A673 (cell line): ENCODE results near the gene HAND2.

ENCODE experiments used
- CTCF ChIP-seq: fragments of 300-800, 200-600 bp; sonication (generic); conservative IDR thresholded peaks from 2 replicates; pipeline ENCODE4 v1.5.1; 2017; ENCODE audit warnings: low read depth, mild to moderate bottlenecking, antibody characterized with exemption, low read length, moderate library complexity, mixed read lengths
- EZH2 ChIP-seq: fragments of 200-600 bp; sonication (generic); IDR thresholded peaks from 2 replicates; pipeline ENCODE4 v1.6.1; 2017; ENCODE audit warnings: borderline replicate concordance, low read depth, mild to moderate bottlenecking, mixed read lengths, antibody characterized with exemption, low read length; ENCODE audit not compliant: poor library complexity, severe bottlenecking

GRCh38 chr4:173505924-173506518 is 24.0 kb downstream of the HAND2 start:
- TF ChIP-seq EZH2 (no peak), CTCF (peak; percentile 90)
